ENCODE results near the gene COL7A1.
"Not testable (repeated sequence)": the region's sequence is repeated elsewhere in the genome, so short reads cannot be mapped to it uniquely, and the experiment has no call there.

COL7A1 gene

GRCh38 chr3:48536785-48537184, 58.3 kb downstream of the COL7A1 start:
- no peak for DNase-seq

- DNase-seq: no peak
Observed at GRCh38 chr3:48536116-48536515, 59.0 kb downstream of the COL7A1 start.

GRCh38 chr3:48535578-48535977, 59.6 kb downstream of the COL7A1 start:
- no peak for DNase-seq

GRCh38 chr3:48532977-48533337, 62.2 kb downstream of the COL7A1 start:
- DNase-seq: no peak

GRCh38 chr3:48532271-48532976, 62.7 kb downstream of the COL7A1 start:
- no peak for DNase-seq

GRCh38 chr3:48530701-48531100, 64.4 kb downstream of the COL7A1 start:
- DNase-seq: not testable (repeated sequence)

GRCh38 chr3:48528754-48529153, 66.4 kb downstream of the COL7A1 start:
- DNase-seq: no peak

GRCh38 chr3:48528048-48528447, 67.1 kb downstream of the COL7A1 start:
- no peak for DNase-seq

GRCh38 chr3:48524970-48525369, 70.2 kb downstream of the COL7A1 start:
- no peak for DNase-seq

GRCh38 chr3:48521635-48522034, 73.5 kb downstream of the COL7A1 start:
- no peak for DNase-seq

- DNase-seq: no peak
Observed at GRCh38 chr3:48519277-48519643, 75.9 kb downstream of the COL7A1 start.

- DNase-seq: no peak
Observed at GRCh38 chr3:48518638-48519276, 76.4 kb downstream of the COL7A1 start.

GRCh38 chr3:48518069-48518468, 77.1 kb downstream of the COL7A1 start:
- DNase-seq: no peak

GRCh38 chr3:48516571-48516970, 78.6 kb downstream of the COL7A1 start:
- no peak for DNase-seq

GRCh38 chr3:48514431-48515227, 80.5 kb downstream of the COL7A1 start:
- DNase-seq: no peak

Data from T-helper 9 cell (primary cell).